HG02938 (cell line): ENCODE data around the gene SIGLEC15.
"Not testable (repeated sequence)": the region's sequence is repeated elsewhere in the genome, so short reads cannot be mapped to it uniquely, and the experiment has no call there.

ENCODE experiments used
- ATAC-seq: cut with Tn5 transposase; IDR thresholded peaks from one replicate; pipeline ENCODE4 v1.9.1; 2021; ENCODE audit warnings: mild to moderate bottlenecking, moderate library complexity; ENCODE audit not compliant: unreplicated experiment

The SIGLEC15 gene

GRCh38 chr18:45841765-45842442 lies 16.4 kb downstream of the SIGLEC15 start:
- no peak for ATAC-seq

GRCh38 chr18:45843019-45843418 lies 17.5 kb downstream of the SIGLEC15 start:
- ATAC-seq, result no peak

- no peak for ATAC-seq
Measured at GRCh38 chr18:45844938-45845337, 19.5 kb downstream of the SIGLEC15 start.

GRCh38 chr18:45845410-45845809 lies 19.9 kb downstream of the SIGLEC15 start:
- ATAC-seq, result no peak

- no peak for ATAC-seq
Measured at GRCh38 chr18:45847119-45847518, 21.6 kb downstream of the SIGLEC15 start.

GRCh38 chr18:45848643-45849042 lies 23.2 kb downstream of the SIGLEC15 start:
- ATAC-seq, result not testable (repeated sequence)

- ATAC-seq, result no peak
Measured at GRCh38 chr18:45849529-45849928, 24.1 kb downstream of the SIGLEC15 start.

GRCh38 chr18:45850021-45850420 lies 24.5 kb downstream of the SIGLEC15 start:
- ATAC-seq, result no peak

GRCh38 chr18:45851161-45851925 lies 25.9 kb downstream of the SIGLEC15 start:
- no peak for ATAC-seq

- ATAC-seq, result no peak
Measured at GRCh38 chr18:45852631-45853030, 27.2 kb downstream of the SIGLEC15 start.

- ATAC-seq, result no peak
Measured at GRCh38 chr18:45854036-45854586, 28.6 kb downstream of the SIGLEC15 start.

- no peak for ATAC-seq
Measured at GRCh38 chr18:45856531-45856930, 31.1 kb downstream of the SIGLEC15 start.

GRCh38 chr18:45859334-45859733 lies 33.9 kb downstream of the SIGLEC15 start:
- no peak for ATAC-seq

- no peak for ATAC-seq
Measured at GRCh38 chr18:45860492-45860891, 35.0 kb downstream of the SIGLEC15 start.

GRCh38 chr18:45860971-45861370 lies 35.5 kb downstream of the SIGLEC15 start:
- ATAC-seq, result no peak

GRCh38 chr18:45861926-45862325 lies 36.5 kb downstream of the SIGLEC15 start:
- no peak for ATAC-seq

GRCh38 chr18:45863469-45863868 lies 38.0 kb downstream of the SIGLEC15 start:
- no peak for ATAC-seq

GRCh38 chr18:45864081-45864480 lies 38.6 kb downstream of the SIGLEC15 start:
- no peak for ATAC-seq

- no peak for ATAC-seq
Measured at GRCh38 chr18:45865466-45865865, 40.0 kb downstream of the SIGLEC15 start.

- ATAC-seq, result no peak
Measured at GRCh38 chr18:45870419-45870818, 44.9 kb downstream of the SIGLEC15 start.

GRCh38 chr18:45871431-45872084 lies 46.1 kb downstream of the SIGLEC15 start:
- ATAC-seq, result no peak
